Measurements from ENCODE around the gene TNFSF12. TPM values are rescaled to one million over a fixed set of nuclear protein-coding genes. Genes with fewer than 3 reads are reported as not detected.

The TNFSF12 gene
- polyA plus RNA-seq, 1 of the 3 experiments (the other 2 are of a cell fraction): 47.6 TPM

DNA sequence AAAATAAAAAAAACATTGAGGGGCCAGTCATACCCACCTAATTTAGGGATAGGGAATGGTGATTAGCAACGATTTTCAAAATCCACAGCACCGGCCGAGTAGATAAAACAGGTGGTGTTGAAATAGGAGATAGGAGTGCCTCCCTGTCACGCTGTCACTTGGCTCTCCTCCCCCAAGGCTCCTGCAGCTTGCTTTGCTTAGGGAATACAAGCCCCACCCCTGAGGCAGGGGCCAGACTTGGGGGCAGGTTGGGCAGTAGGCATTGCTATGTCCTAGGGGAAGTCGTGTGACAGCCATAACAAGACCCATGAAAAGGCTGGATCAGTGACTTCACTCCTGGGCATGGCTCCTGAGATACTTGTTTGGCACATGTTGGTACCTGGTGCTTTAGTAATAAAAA is 38.9 kb upstream of the TNFSF12 start:
- no peaks in the 10 kb centered on the region for H4K20me1 ChIP-seq (ENCODE audit: insufficient read depth)
- no peaks in the 10 kb centered on the region for H3K79me2 ChIP-seq (ENCODE audit: insufficient read depth)
- H2AFZ ChIP-seq (ENCODE audit: low read depth): no peak overlapping the region
- H3F3A ChIP-seq (replicated peaks; ENCODE audit: insufficient read depth): peaks cover 18% of the 10 kb centered on the region
- 87% methylated on average over 5 of the region's 5 CpGs for WGBS (ENCODE audit: low lambda C conversion rate)
- H3K4me3 ChIP-seq (ENCODE audit: low read depth in 2 of 2, low read length in 1 of 2): no peak overlapping the region
- H3K4me2 ChIP-seq: no peak overlapping the region
- no peak for DNase-seq
- no peak overlapping the region for H3K9ac ChIP-seq
- H3K36me3 ChIP-seq (replicated peaks in 1 of 2; ENCODE audit: control insufficient read depth in 1 of 2, insufficient read depth in 2 of 2, low read length in 1 of 2): peaks cover 36 to 53% of the 10 kb centered on the region in 2 experiments
- ChIA-PET POLR2A (no interaction called here), CTCF (interaction anchor here (11.6 kb wide), 1 partner anchor 49 kb away, joined by 236 read pairs; the partner anchor contains the start of genes SENP3 and TNFSF13)
- no peaks in the 10 kb centered on the region for H3K9me2 ChIP-seq
- no peak overlapping the region for H3K27ac ChIP-seq (ENCODE audit: low read depth in 2 of 2, low read length in 1 of 2)
- TF ChIP-seq EZH2phosphoT487 (IDR thresholded peaks at IDR 0.05; ENCODE audit: borderline replicate concordance, low read depth) (no peak), YY1 (IDR thresholded peaks at IDR 0.05; ENCODE audit: low read depth) (no peak), GATA2 (CRISPR knock-in tag; IDR thresholded peaks at IDR 0.05) (no peak), FOXM1 (IDR thresholded peaks at IDR 0.05; ENCODE audit: low read depth) (no peak), SIN3A (IDR thresholded peaks at IDR 0.05; ENCODE audit: borderline replicate concordance, low read depth, low read length) (no peak), RCOR1 (IDR thresholded peaks at IDR 0.05; ENCODE audit: low read length) (no peak), NRF1 (IDR thresholded peaks at IDR 0.05; ENCODE audit: low read depth, low read length) (no peak), SMC3 (IDR thresholded peaks at IDR 0.05; ENCODE audit: low read depth, low read length) (no peak), TCF12 (IDR thresholded peaks at IDR 0.05) (no peak)
- TF ChIP-seq, protein P1, sequence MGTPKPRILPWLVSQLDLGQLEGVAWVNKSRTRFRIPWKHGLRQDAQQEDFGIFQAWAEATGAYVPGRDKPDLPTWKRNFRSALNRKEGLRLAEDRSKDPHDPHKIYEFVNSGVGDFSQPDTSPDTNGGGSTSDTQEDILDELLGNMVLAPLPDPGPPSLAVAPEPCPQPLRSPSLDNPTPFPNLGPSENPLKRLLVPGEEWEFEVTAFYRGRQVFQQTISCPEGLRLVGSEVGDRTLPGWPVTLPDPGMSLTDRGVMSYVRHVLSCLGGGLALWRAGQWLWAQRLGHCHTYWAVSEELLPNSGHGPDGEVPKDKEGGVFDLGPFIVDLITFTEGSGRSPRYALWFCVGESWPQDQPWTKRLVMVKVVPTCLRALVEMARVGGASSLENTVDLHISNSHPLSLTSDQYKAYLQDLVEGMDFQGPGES (IDR thresholded peaks at IDR 0.05; ENCODE audit: low read depth, low read length): no peak
- TF ChIP-seq, protein P2, sequence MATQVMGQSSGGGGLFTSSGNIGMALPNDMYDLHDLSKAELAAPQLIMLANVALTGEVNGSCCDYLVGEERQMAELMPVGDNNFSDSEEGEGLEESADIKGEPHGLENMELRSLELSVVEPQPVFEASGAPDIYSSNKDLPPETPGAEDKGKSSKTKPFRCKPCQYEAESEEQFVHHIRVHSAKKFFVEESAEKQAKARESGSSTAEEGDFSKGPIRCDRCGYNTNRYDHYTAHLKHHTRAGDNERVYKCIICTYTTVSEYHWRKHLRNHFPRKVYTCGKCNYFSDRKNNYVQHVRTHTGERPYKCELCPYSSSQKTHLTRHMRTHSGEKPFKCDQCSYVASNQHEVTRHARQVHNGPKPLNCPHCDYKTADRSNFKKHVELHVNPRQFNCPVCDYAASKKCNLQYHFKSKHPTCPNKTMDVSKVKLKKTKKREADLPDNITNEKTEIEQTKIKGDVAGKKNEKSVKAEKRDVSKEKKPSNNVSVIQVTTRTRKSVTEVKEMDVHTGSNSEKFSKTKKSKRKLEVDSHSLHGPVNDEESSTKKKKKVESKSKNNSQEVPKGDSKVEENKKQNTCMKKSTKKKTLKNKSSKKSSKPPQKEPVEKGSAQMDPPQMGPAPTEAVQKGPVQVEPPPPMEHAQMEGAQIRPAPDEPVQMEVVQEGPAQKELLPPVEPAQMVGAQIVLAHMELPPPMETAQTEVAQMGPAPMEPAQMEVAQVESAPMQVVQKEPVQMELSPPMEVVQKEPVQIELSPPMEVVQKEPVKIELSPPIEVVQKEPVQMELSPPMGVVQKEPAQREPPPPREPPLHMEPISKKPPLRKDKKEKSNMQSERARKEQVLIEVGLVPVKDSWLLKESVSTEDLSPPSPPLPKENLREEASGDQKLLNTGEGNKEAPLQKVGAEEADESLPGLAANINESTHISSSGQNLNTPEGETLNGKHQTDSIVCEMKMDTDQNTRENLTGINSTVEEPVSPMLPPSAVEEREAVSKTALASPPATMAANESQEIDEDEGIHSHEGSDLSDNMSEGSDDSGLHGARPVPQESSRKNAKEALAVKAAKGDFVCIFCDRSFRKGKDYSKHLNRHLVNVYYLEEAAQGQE (IDR thresholded peaks at IDR 0.05; ENCODE audit: low read depth, low read length): no peak
- TF ChIP-seq, protein P3, sequence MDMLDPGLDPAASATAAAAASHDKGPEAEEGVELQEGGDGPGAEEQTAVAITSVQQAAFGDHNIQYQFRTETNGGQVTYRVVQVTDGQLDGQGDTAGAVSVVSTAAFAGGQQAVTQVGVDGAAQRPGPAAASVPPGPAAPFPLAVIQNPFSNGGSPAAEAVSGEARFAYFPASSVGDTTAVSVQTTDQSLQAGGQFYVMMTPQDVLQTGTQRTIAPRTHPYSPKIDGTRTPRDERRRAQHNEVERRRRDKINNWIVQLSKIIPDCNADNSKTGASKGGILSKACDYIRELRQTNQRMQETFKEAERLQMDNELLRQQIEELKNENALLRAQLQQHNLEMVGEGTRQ (IDR thresholded peaks at IDR 0.05; ENCODE audit: borderline replicate concordance, low read depth, low read length): no peak
- H3K9me3 ChIP-seq: no peaks in the 10 kb centered on the region
- H3K27me3 ChIP-seq (ENCODE audit: insufficient read depth): no peaks in the 10 kb centered on the region
- no peaks in the 10 kb centered on the region for H3K4me1 ChIP-seq (ENCODE audit: control insufficient read depth in 1 of 2, insufficient read depth in 2 of 2, low read depth in 1 of 2, low read length in 1 of 2)
